NCI-H2029 (cell line): ENCODE measurements around the gene ITFG2.

ENCODE experiments used
- DNase-seq: peaks from one replicate; lab custom pipeline; 2025; lab: John Stamatoyannopoulos, UW

The ITFG2 gene

GRCh38 chr12:2795291-2796186 lies 16.9 kb upstream of the ITFG2 start:
- peak; percentile 41 for DNase-seq

- no peak for DNase-seq
Observed at GRCh38 chr12:2796187-2796666, 16.2 kb upstream of the ITFG2 start.

- DNase-seq, result no peak
Observed at GRCh38 chr12:2797721-2798418, 14.6 kb upstream of the ITFG2 start.

- peak; percentile 64 for DNase-seq
Observed at GRCh38 chr12:2800046-2800570, 12.4 kb upstream of the ITFG2 start.

- DNase-seq, result no peak
Observed at GRCh38 chr12:2801044-2801783, 11.3 kb upstream of the ITFG2 start.

GRCh38 chr12:2803635-2804392 lies 8.7 kb upstream of the ITFG2 start:
- no peak for DNase-seq

- no peak for DNase-seq
Observed at GRCh38 chr12:2804393-2805142, 7.9 kb upstream of the ITFG2 start.

- no peak for DNase-seq
Observed at GRCh38 chr12:2805143-2805520, 7.3 kb upstream of the ITFG2 start.

- DNase-seq, result peak; percentile 40
Observed at GRCh38 chr12:2806700-2807099, 5.8 kb upstream of the ITFG2 start.

GRCh38 chr12:2811801-2812200 lies 667 bp upstream of the ITFG2 start:
- no peak for DNase-seq

GRCh38 chr12:2813214-2814185 lies 1.0 kb downstream of the ITFG2 start:
- peak; percentile 47 for DNase-seq

- no peak for DNase-seq
Observed at GRCh38 chr12:2819810-2820209, 7.3 kb downstream of the ITFG2 start.

GRCh38 chr12:2820432-2820831 lies 8.0 kb downstream of the ITFG2 start:
- DNase-seq, result no peak

- no peak for DNase-seq
Observed at GRCh38 chr12:2823483-2823882, 11.0 kb downstream of the ITFG2 start.

GRCh38 chr12:2824541-2824940 lies 12.1 kb downstream of the ITFG2 start:
- DNase-seq, result no peak

- no peak for DNase-seq
Observed at GRCh38 chr12:2825132-2825531, 12.7 kb downstream of the ITFG2 start.

GRCh38 chr12:2826036-2826435 lies 13.6 kb downstream of the ITFG2 start:
- no peak for DNase-seq

- no peak for DNase-seq
Observed at GRCh38 chr12:2826721-2827515, 14.4 kb downstream of the ITFG2 start.

GRCh38 chr12:2829275-2829674 lies 16.8 kb downstream of the ITFG2 start:
- no peak for DNase-seq
